Osteocyte (in vitro differentiated cells): Measurements from ENCODE around the gene ATP6V1B1. TPM values are rescaled to one million over a fixed set of nuclear protein-coding genes. Genes with fewer than 3 reads are reported as not detected.

Experiments used
- DNase-seq: peaks from one replicate; pipeline ENCODE4 v3.0.0; 2021; ENCODE audit warnings: mixed read lengths; ENCODE audit not compliant: unreplicated experiment; ENCODE audit errors: extremely low spot score
- H3K27ac Mint-ChIP-seq: one replicate; pipeline ENCODE4 v1.8.0; 2021; ENCODE audit warnings: mild to moderate bottlenecking, mixed read lengths; ENCODE audit not compliant: unreplicated experiment
- H3K27me3 Mint-ChIP-seq: one replicate; pipeline ENCODE4 v1.8.0; 2021; ENCODE audit warnings: mixed read lengths; ENCODE audit not compliant: unreplicated experiment
- H3K36me3 Mint-ChIP-seq: one replicate; pipeline ENCODE4 v1.8.0; 2021; ENCODE audit warnings: mixed read lengths; ENCODE audit not compliant: unreplicated experiment
- H3K4me1 Mint-ChIP-seq: one replicate; pipeline ENCODE4 v1.8.0; 2021; ENCODE audit warnings: mixed read lengths; ENCODE audit not compliant: unreplicated experiment
- H3K4me3 Mint-ChIP-seq: one replicate; pipeline ENCODE4 v1.8.0; 2021; ENCODE audit warnings: mild to moderate bottlenecking, moderate library complexity, mixed read lengths; ENCODE audit not compliant: unreplicated experiment
- H3K9me3 Mint-ChIP-seq: one replicate; pipeline ENCODE4 v1.8.0; 2021; ENCODE audit warnings: mixed read lengths; ENCODE audit not compliant: unreplicated experiment
- CTCF ChIP-seq: fragments of 200-600 bp; sonication (generic); IDR thresholded peaks from 2 replicates; pipeline ENCODE4 v1.5.0; 2021; ENCODE audit warnings: antibody characterized with exemption, mild to moderate bottlenecking, moderate library complexity
- long read RNA-seq: library from polyadenylated mRNA; unstranded; transcript quantifications from one replicate; pipeline ENCODE4 v2.0.0, GENCODE V29; 2021
- total RNA-seq: library from RNA; stranded (reverse); gene quantifications from 2 replicates; pipeline ENCODE4 v1.2.1, GENCODE V29; 2021

ATP6V1B1 gene
- total RNA-seq, result 6.3 and 6.5 TPM in 2 replicates
- long read RNA-seq, result 0 reads

GRCh38 chr2:70935468-70936164 is at the start of gene ATP6V1B1:
TSS of gene ATP6V1B1 (plus strand) at chr2:70935900. CDS start at chr2:70935955, 55 bp downstream.
- TF ChIP-seq CTCF, result no peak
- H3K4me3 Mint-ChIP-seq, result no peak within 1 kb of the TSS
- H3K9me3 Mint-ChIP-seq, result no peaks in the 10 kb centered on the region
- no peaks in the 10 kb centered on the region for H3K27me3 Mint-ChIP-seq
- H3K4me1 Mint-ChIP-seq, result no peaks in the 10 kb centered on the region
- DNase-seq, result peak; percentile 53
- peaks cover 8% of the 10 kb centered on the region for H3K36me3 Mint-ChIP-seq
- no peak within 1 kb of the TSS for H3K27ac Mint-ChIP-seq

GRCh38 chr2:70886541-70886987 is 49.1 kb upstream of the ATP6V1B1 start:
- peak overlapping the region; percentile 78 for H3K4me3 Mint-ChIP-seq
- H3K4me1 Mint-ChIP-seq, result peaks cover 24% of the 10 kb centered on the region
- DNase-seq, result no peak
- peaks cover 6% of the 10 kb centered on the region for H3K9me3 Mint-ChIP-seq
- peaks cover 3% of the 10 kb centered on the region for H3K36me3 Mint-ChIP-seq
- no peak for TF ChIP-seq CTCF
- peaks cover 91% of the 10 kb centered on the region for H3K27me3 Mint-ChIP-seq
- no peak overlapping the region for H3K27ac Mint-ChIP-seq

- no peak for TF ChIP-seq CTCF
- H3K36me3 Mint-ChIP-seq, result peaks cover 3% of the 10 kb centered on the region
- H3K9me3 Mint-ChIP-seq, result peaks cover 6% of the 10 kb centered on the region
- H3K4me1 Mint-ChIP-seq, result peaks cover 24% of the 10 kb centered on the region
- DNase-seq, result no peak
- H3K27ac Mint-ChIP-seq, result no peak overlapping the region
- H3K4me3 Mint-ChIP-seq, result peak overlapping the region; percentile 78
- H3K27me3 Mint-ChIP-seq, result peaks cover 91% of the 10 kb centered on the region
Observed at GRCh38 chr2:70887208-70887549, 48.5 kb upstream of the ATP6V1B1 start.

- peak; percentile 87 for DNase-seq
- Mint-ChIP-seq H3K4me1 (peaks cover 24% of the 10 kb centered on the region), H3K4me3 (peak overlapping the region; percentile 78), H3K27me3 (peaks cover 91% of the 10 kb centered on the region), H3K36me3 (peaks cover 3% of the 10 kb centered on the region), H3K9me3 (peaks cover 6% of the 10 kb centered on the region), H3K27ac (no peak overlapping the region)
- no peak for TF ChIP-seq CTCF
Observed at GRCh38 chr2:70887550-70888246, 48.0 kb upstream of the ATP6V1B1 start.

- H3K4me3 Mint-ChIP-seq, result peak overlapping the region; percentile 78
- H3K27me3 Mint-ChIP-seq, result peaks cover 92% of the 10 kb centered on the region
- peaks cover 3% of the 10 kb centered on the region for H3K36me3 Mint-ChIP-seq
- TF ChIP-seq CTCF, result no peak
- no peak overlapping the region for H3K27ac Mint-ChIP-seq
- no peak for DNase-seq
- H3K9me3 Mint-ChIP-seq, result peaks cover 2% of the 10 kb centered on the region
- H3K4me1 Mint-ChIP-seq, result peaks cover 24% of the 10 kb centered on the region
Observed at GRCh38 chr2:70888366-70888922, 47.3 kb upstream of the ATP6V1B1 start.
